GM12891 (cell line): ENCODE results near the gene PARVG.

Experiments
- DNase-seq: peaks from one replicate; pipeline ENCODE4 v3.0.0; 2011; ENCODE audit warnings: low spot score; ENCODE audit not compliant: insufficient read length
- FAIRE-seq: peaks from 2 replicates; lab custom pipeline; 2011; peaks lifted over from hg19 to GRCh38; lab: Jason Lieb, UNC
- PAX5 ChIP-seq: IDR thresholded peaks from 2 replicates; pipeline ENCODE4 v1.6.1; 2011; ENCODE audit warnings: low read length, moderate library complexity, mild to moderate bottlenecking; ENCODE audit not compliant: insufficient read depth, severe bottlenecking
- POLR2A ChIP-seq: IDR thresholded peaks from 2 replicates; pipeline ENCODE4 v1.6.1; 2011; ENCODE audit warnings: low read depth, low read length, control low read depth
- POLR2AphosphoS5 ChIP-seq: IDR thresholded peaks from 2 replicates; pipeline ENCODE4 v1.6.1; 2011; ENCODE audit warnings: low read depth, low read length, control low read depth
- POU2F2 ChIP-seq: IDR thresholded peaks from 2 replicates; pipeline ENCODE4 v1.6.1; 2011; ENCODE audit warnings: low read depth, mild to moderate bottlenecking, control low read depth, low read length, moderate library complexity
- SPI1 ChIP-seq: IDR thresholded peaks from 2 replicates; pipeline ENCODE4 v1.6.1; 2011; ENCODE audit warnings: low read depth, low read length, control low read depth
- TAF1 ChIP-seq: IDR thresholded peaks from 2 replicates; pipeline ENCODE4 v1.6.1; 2011; ENCODE audit warnings: low read depth, low read length, control low read depth

PARVG gene

GRCh38 chr22:44164031-44164430 lies 16.7 kb upstream of the PARVG start:
- DNase-seq (no peak), FAIRE-seq (no peak)
- TF ChIP-seq POLR2AphosphoS5 (no peak), SPI1 (no peak), POU2F2 (no peak), PAX5 (no peak), TAF1 (no peak), POLR2A (no peak)

- FAIRE-seq (no peak), DNase-seq (no peak)
- no peak for TF ChIP-seq POLR2AphosphoS5
- no peak for TF ChIP-seq TAF1
- no peak for TF ChIP-seq PAX5
- no peak for TF ChIP-seq POLR2A
- TF ChIP-seq POU2F2: no peak
- no peak for TF ChIP-seq SPI1
These were observed 15.3 kb upstream of the PARVG start for GRCh38 chr22:44165286-44165874.

GRCh38 chr22:44166498-44167276 lies 14.0 kb upstream of the PARVG start:
- FAIRE-seq: no peak
- no peak for DNase-seq
- TF ChIP-seq POLR2AphosphoS5 (no peak), TAF1 (no peak), PAX5 (no peak), POLR2A (no peak), POU2F2 (no peak), SPI1 (no peak)

GRCh38 chr22:44167501-44167900 lies 13.2 kb upstream of the PARVG start:
- FAIRE-seq: no peak
- DNase-seq: no peak
- no peak for TF ChIP-seq PAX5

- TF ChIP-seq POLR2A (no peak), SPI1 (no peak), PAX5 (no peak), TAF1 (no peak)
These were observed 12.5 kb upstream of the PARVG start for GRCh38 chr22:44168206-44168605.

GRCh38 chr22:44170470-44170869 lies 10.3 kb upstream of the PARVG start:
- FAIRE-seq: no peak
- no peak for TF ChIP-seq POU2F2
- no peak for TF ChIP-seq SPI1
- TF ChIP-seq PAX5: no peak
- no peak for TF ChIP-seq POLR2A
- TF ChIP-seq TAF1: no peak
- no peak for TF ChIP-seq POLR2AphosphoS5
- DNase-seq: no peak

More at GRCh38 chr22:44168206-44168605, 12.5 kb upstream of the PARVG start:
- FAIRE-seq (no peak), DNase-seq (no peak)

GRCh38 chr22:44171561-44171960 lies 9.2 kb upstream of the PARVG start:
- FAIRE-seq (peak; percentile 35), DNase-seq (no peak)
- no peak for TF ChIP-seq POU2F2
- no peak for TF ChIP-seq SPI1
- no peak for TF ChIP-seq POLR2A
- TF ChIP-seq TAF1: no peak
- no peak for TF ChIP-seq POLR2AphosphoS5
- TF ChIP-seq PAX5: no peak

- FAIRE-seq (peak; percentile 93), DNase-seq (peak; percentile 72)
These were observed 8.2 kb upstream of the PARVG start for GRCh38 chr22:44172370-44173108.

GRCh38 chr22:44173154-44173553 lies 7.6 kb upstream of the PARVG start:
- no peak for FAIRE-seq
- no peak for TF ChIP-seq SPI1
- no peak for TF ChIP-seq PAX5
- TF ChIP-seq TAF1: no peak
- no peak for TF ChIP-seq POU2F2
- TF ChIP-seq POLR2AphosphoS5: no peak
- no peak for TF ChIP-seq POLR2A
- no peak for DNase-seq

More at GRCh38 chr22:44172370-44173108, 8.2 kb upstream of the PARVG start:
- TF ChIP-seq PAX5 (no peak), POLR2AphosphoS5 (no peak), TAF1 (no peak), POU2F2 (peak; percentile 83), SPI1 (peak; percentile 97), POLR2A (no peak)
